Ishikawa (cell line): ENCODE measurements around the gene RET.

Source experiments
- CEBPB ChIP-seq: IDR thresholded peaks from 2 replicates; pipeline ENCODE4 v1.6.1; 2012
- CREB1 ChIP-seq: IDR thresholded peaks from 2 replicates; pipeline ENCODE4 v1.6.1; 2012; ENCODE audit warnings: low read depth
- EGR1 ChIP-seq: IDR thresholded peaks from 2 replicates; pipeline ENCODE4 v1.6.1; 2012
- EP300 ChIP-seq: IDR thresholded peaks from 2 replicates; pipeline ENCODE4 v1.6.1; 2012; ENCODE audit warnings: borderline replicate concordance
- FOXM1 ChIP-seq: IDR thresholded peaks from 2 replicates; pipeline ENCODE4 v1.6.1; 2012; ENCODE audit warnings: low read depth, borderline replicate concordance
- MAX ChIP-seq: IDR thresholded peaks from 2 replicates; pipeline ENCODE4 v1.6.1; 2012
- RAD21 ChIP-seq: IDR thresholded peaks from 2 replicates; pipeline ENCODE4 v1.6.1; 2012; ENCODE audit warnings: low read depth
- REST ChIP-seq: IDR thresholded peaks from 2 replicates; pipeline ENCODE4 v1.6.1; 2012; ENCODE audit warnings: low read depth, mild to moderate bottlenecking
- TAF1 ChIP-seq: IDR thresholded peaks from 2 replicates; pipeline ENCODE4 v1.6.1; 2012; ENCODE audit warnings: low read depth, mild to moderate bottlenecking
- TCF12 ChIP-seq: IDR thresholded peaks from 2 replicates; pipeline ENCODE4 v1.6.1; 2012; ENCODE audit warnings: low read depth
- TEAD4 ChIP-seq: IDR thresholded peaks from 2 replicates; pipeline ENCODE4 v1.6.1; 2012
- YY1 ChIP-seq: IDR thresholded peaks from 2 replicates; pipeline ENCODE4 v1.6.1; 2012; ENCODE audit warnings: low read depth

DNA sequence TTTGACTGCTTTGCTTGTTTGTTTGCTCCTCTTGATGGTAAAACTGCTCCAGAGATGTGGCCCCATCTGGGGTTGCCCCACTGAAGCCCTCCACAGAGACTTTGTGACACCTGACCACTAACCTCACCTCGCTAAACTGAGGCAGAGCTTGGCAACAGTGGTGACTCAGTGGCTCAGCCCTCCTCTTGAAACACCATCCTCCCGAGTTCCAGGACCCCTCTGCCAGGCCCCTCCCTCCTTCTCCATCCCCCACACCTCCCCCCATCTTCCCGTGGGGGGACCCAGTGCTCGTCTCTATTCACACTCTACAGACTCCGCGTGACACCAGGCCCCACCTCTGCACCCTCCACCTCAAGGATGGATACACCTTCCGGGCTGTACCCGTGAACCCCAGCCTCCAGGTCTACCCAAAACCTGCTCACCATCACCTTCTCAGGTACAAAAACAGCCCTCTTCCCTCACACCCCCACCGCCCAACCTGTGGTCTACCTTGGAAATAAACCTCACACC lies 19.0 kb upstream of the RET start:
- no peak for TF ChIP-seq FOXM1
- no peak for TF ChIP-seq MAX
- no peak for TF ChIP-seq CREB1
- TF ChIP-seq EP300, result no peak
- no peak for TF ChIP-seq TCF12
- TF ChIP-seq REST, result no peak
- no peak for TF ChIP-seq EGR1
- no peak for TF ChIP-seq TEAD4
- TF ChIP-seq YY1, result no peak
- TF ChIP-seq RAD21, result no peak
- TF ChIP-seq TAF1, result no peak
- no peak for TF ChIP-seq CEBPB
